Fibroblast of upper back skin (primary cell): Measurements from ENCODE around the gene ATP6V1A.

ENCODE experiments used
- DNase-seq: peaks from one replicate; pipeline ENCODE4 v3.0.0-alpha.2; 2013

Gene ATP6V1A

GRCh38 chr3:113746548-113747282, at the start of gene ATP6V1A:
Gene ATP6V1A, plus strand, starts transcription at chr3:113747035. Its CDS starts 31,719 bp downstream, at chr3:113778754.
- DNase-seq = peak; percentile 95

- no peak for DNase-seq
Measured at GRCh38 chr3:113697500-113698090, 49.2 kb upstream of the ATP6V1A start.

- DNase-seq = no peak
Measured at GRCh38 chr3:113698213-113698742, 48.6 kb upstream of the ATP6V1A start.

GRCh38 chr3:113698956-113699355, 47.9 kb upstream of the ATP6V1A start:
- no peak for DNase-seq

GRCh38 chr3:113707835-113708234, 39.0 kb upstream of the ATP6V1A start:
- DNase-seq = no peak

GRCh38 chr3:113712129-113712528, 34.7 kb upstream of the ATP6V1A start:
- peak; percentile 23 for DNase-seq

GRCh38 chr3:113714702-113715101, 32.1 kb upstream of the ATP6V1A start:
- no peak for DNase-seq

- no peak for DNase-seq
Measured at GRCh38 chr3:113717308-113717707, 29.5 kb upstream of the ATP6V1A start.

- DNase-seq = no peak
Measured at GRCh38 chr3:113717818-113718217, 29.0 kb upstream of the ATP6V1A start.

GRCh38 chr3:113719294-113719693, 27.5 kb upstream of the ATP6V1A start:
- DNase-seq = no peak

- no peak for DNase-seq
Measured at GRCh38 chr3:113719758-113720157, 27.1 kb upstream of the ATP6V1A start.

- DNase-seq = no peak
Measured at GRCh38 chr3:113721636-113722035, 25.2 kb upstream of the ATP6V1A start.

GRCh38 chr3:113728661-113729060, 18.2 kb upstream of the ATP6V1A start:
- no peak for DNase-seq

- DNase-seq = no peak
Measured at GRCh38 chr3:113730550-113730949, 16.3 kb upstream of the ATP6V1A start.

- DNase-seq = no peak
Measured at GRCh38 chr3:113731694-113732093, 15.1 kb upstream of the ATP6V1A start.

GRCh38 chr3:113736548-113737089, 10.2 kb upstream of the ATP6V1A start:
- peak; percentile 70 for DNase-seq

GRCh38 chr3:113741086-113741485, 5.7 kb upstream of the ATP6V1A start:
- no peak for DNase-seq

GRCh38 chr3:113741620-113742019, 5.2 kb upstream of the ATP6V1A start:
- no peak for DNase-seq

- no peak for DNase-seq
Measured at GRCh38 chr3:113743006-113743630, 3.7 kb upstream of the ATP6V1A start.

- DNase-seq = peak; percentile 85
Measured at GRCh38 chr3:113744941-113745755, 1.7 kb upstream of the ATP6V1A start.

GRCh38 chr3:113745756-113746547, 883 bp upstream of the ATP6V1A start, which contains the start of gene NAA50:
Gene NAA50, minus strand, starts transcription at chr3:113746249. Its CDS starts 300 bp downstream, at chr3:113745949.
- peak; percentile 93 for DNase-seq
